NT2/D1 (cell line): Measurements from ENCODE around the gene ACTR10.

ENCODE experiments used
- DNase-seq: peaks from one replicate; pipeline ENCODE4 v3.0.0-alpha.2; 2011; ENCODE audit warnings: low read depth, low spot score
- H3K27me3 ChIP-seq: 2 replicates; pipeline ENCODE4 v1.6.0; 2011; ENCODE audit warnings: mild to moderate bottlenecking; ENCODE audit not compliant: insufficient read length, insufficient read depth
- H3K36me3 ChIP-seq: 2 replicates; pipeline ENCODE4 v1.6.1; 2011; ENCODE audit warnings: mild to moderate bottlenecking, low read length, mixed read lengths; ENCODE audit not compliant: insufficient read depth, insufficient read length
- H3K4me1 ChIP-seq: 2 replicates; pipeline ENCODE4 v1.5.1; 2011; ENCODE audit not compliant: insufficient read depth, insufficient read length
- H3K4me3 ChIP-seq: 2 replicates; pipeline ENCODE4 v1.5.1; 2011; ENCODE audit warnings: low read depth; ENCODE audit not compliant: insufficient read length
- H3K9ac ChIP-seq: 2 replicates; pipeline ENCODE4 v1.6.0; 2011; ENCODE audit warnings: low read depth; ENCODE audit not compliant: insufficient read length
- H3K9me3 ChIP-seq: 2 replicates; pipeline ENCODE4 v1.5.1; 2011; ENCODE audit warnings: mild to moderate bottlenecking, low read length; ENCODE audit not compliant: insufficient read depth
- SUZ12 ChIP-seq: IDR thresholded peaks from 2 replicates; pipeline ENCODE4 v1.6.1; 2011; ENCODE audit not compliant: insufficient read length, insufficient read depth; ENCODE audit errors: extremely low read depth
- YY1 ChIP-seq: IDR thresholded peaks from 2 replicates; pipeline ENCODE4 v1.6.1; 2011; ENCODE audit not compliant: insufficient read length, insufficient read depth
- ZNF274 ChIP-seq: IDR thresholded peaks from 2 replicates; pipeline ENCODE4 v1.6.1; 2011; ENCODE audit warnings: mild to moderate bottlenecking, low read depth, low read length

ACTR10 gene

DNA sequence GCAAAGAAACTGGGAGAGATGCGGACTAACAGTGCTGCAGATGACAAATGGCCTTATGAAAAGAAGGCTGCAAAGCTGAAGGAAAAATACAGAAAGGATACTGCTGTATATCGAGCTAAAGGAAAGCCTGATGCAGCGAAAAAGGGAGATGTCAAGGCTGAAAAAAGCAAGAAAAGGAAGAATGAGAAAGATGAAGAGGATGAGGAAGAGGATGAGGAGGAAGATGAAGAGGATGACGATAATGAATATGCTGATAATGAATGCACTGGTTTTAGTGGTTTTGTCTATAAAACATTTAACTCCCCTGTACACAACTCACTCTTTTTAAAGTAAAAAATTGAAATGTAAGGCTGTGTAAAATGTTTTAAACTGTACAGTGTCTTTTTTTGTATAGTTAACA, 85.2 kb downstream of the ACTR10 start:
- Histone ChIP-seq H3K9me3 (no peaks in the 10 kb centered on the region), H3K27me3 (no peaks in the 10 kb centered on the region), H3K4me1 (no peaks in the 10 kb centered on the region), H3K36me3 (peaks cover 69% of the 10 kb centered on the region), H3K4me3 (no peak overlapping the region), H3K9ac (no peak overlapping the region)
- TF ChIP-seq YY1, result no peak
- TF ChIP-seq SUZ12, result no peak
- TF ChIP-seq ZNF274, result no peak
- DNase-seq, result no peak
